Parathyroid adenoma (tissue), 2 donors: Measurements from ENCODE around the gene ADCYAP1R1.

ENCODE experiments used
- H2AFZ ChIP-seq: fragments of 300-600 bp; sonication (generic); one replicate; pipeline ENCODE4 v1.7.0; 2017; ENCODE audit warnings: antibody characterized with exemption, mild to moderate bottlenecking
- H3K27ac ChIP-seq: fragments of 300-600 bp; sonication (generic); one replicate; pipeline ENCODE4 v1.7.0; 2017
- H3K27me3 ChIP-seq: fragments of 300-600 bp; sonication (generic); one replicate; pipeline ENCODE4 v1.7.0; 2017; ENCODE audit warnings: low read length; ENCODE audit not compliant: control insufficient read depth, insufficient read depth
- H3K36me3 ChIP-seq: fragments of 300-600 bp; sonication (generic); one replicate; pipeline ENCODE4 v1.7.0; 2017; ENCODE audit warnings: low read length; ENCODE audit not compliant: control insufficient read depth, insufficient read depth
- H3K4me1 ChIP-seq: fragments of 300-600 bp; sonication (generic); one replicate; pipeline ENCODE4 v1.7.0; 2017; ENCODE audit warnings: control low read depth
- H3K4me2 ChIP-seq: fragments of 300-600 bp; sonication (generic); one replicate; pipeline ENCODE4 v1.7.0; 2017; ENCODE audit warnings: low read length
- H3K4me3 ChIP-seq: fragments of 300-600 bp; sonication (generic); one replicate; pipeline ENCODE4 v1.7.0; 2017; ENCODE audit warnings: low read depth, low read length
- H3K79me2 ChIP-seq: fragments of 300-600 bp; sonication (generic); one replicate; pipeline ENCODE4 v1.7.0; 2017; ENCODE audit warnings: control low read depth
- H3K9ac ChIP-seq: fragments of 300-600 bp; sonication (generic); one replicate; pipeline ENCODE4 v1.7.0; 2017; ENCODE audit warnings: mild to moderate bottlenecking
- H3K9me3 ChIP-seq: fragments of 300-600 bp; sonication (generic); one replicate; pipeline ENCODE4 v1.7.0; 2017; ENCODE audit warnings: low read length; ENCODE audit not compliant: control insufficient read depth
- TF ChIP-seq, protein P1 (sequence below): fragments of 300-600 bp; sonication (generic); IDR thresholded peaks from one replicate; pipeline ENCODE4 v1.7.0; 2017; ENCODE audit warnings: antibody characterized with exemption, mild to moderate bottlenecking
- donor health status: primary hyperparathyroidism.

The ADCYAP1R1 gene

DNA sequence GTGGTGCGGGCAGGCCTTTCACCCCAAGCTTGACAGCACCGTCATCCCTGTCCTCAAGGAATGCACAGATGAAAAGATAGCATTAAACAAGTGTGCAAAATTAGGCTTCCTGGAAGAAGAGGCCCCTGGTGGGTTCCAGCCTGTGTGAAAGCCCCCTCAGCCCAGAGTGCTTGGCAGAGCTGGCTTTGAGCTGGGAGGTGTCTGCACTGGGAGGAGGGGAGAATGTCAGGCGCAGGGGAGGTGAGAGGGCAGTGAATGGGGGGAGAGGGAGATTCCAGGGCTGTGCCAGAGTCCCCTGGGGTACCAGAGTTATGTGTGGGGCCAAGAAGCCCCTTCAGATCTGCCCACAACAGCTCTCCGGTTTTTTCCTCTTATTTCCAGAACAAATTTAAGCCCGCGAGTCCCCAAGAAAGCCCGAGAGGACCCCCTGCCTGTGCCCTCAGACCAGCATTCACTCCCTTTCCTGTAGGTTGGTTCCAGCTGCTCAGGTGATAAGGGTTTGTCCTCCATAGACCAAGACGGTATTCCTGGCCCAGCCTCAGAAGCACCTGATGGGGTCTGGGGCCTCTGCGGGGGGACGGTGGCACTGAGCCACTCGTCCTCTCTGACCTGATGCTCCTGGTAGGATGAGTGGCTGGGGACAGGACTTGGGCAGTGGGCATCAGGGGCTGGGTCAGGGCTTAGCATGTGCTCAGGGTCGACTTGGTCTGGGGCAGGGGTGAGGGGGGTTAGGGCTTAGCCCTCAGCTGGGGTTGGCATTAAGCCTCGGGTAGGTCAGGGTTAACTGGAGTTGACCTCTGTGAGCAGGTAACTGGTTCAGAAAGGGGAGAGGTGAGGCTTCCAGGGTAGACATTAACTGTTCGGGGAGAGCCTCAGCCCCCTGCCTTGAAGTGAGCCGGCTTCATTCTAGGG lies 43.4 kb downstream of the ADCYAP1R1 start:
- Histone ChIP-seq H2AFZ (no peak overlapping the region), H3K27me3 (no peaks in the 10 kb centered on the region), H3K36me3 (no peaks in the 10 kb centered on the region), H3K27ac (no peak overlapping the region), H3K4me3 (no peak overlapping the region), H3K4me2 (no peak overlapping the region), H3K9me3 (no peaks in the 10 kb centered on the region), H3K9ac (no peak overlapping the region), H3K79me2 (no peaks in the 10 kb centered on the region), H3K4me1 (no peaks in the 10 kb centered on the region)
- TF ChIP-seq, protein P1, sequence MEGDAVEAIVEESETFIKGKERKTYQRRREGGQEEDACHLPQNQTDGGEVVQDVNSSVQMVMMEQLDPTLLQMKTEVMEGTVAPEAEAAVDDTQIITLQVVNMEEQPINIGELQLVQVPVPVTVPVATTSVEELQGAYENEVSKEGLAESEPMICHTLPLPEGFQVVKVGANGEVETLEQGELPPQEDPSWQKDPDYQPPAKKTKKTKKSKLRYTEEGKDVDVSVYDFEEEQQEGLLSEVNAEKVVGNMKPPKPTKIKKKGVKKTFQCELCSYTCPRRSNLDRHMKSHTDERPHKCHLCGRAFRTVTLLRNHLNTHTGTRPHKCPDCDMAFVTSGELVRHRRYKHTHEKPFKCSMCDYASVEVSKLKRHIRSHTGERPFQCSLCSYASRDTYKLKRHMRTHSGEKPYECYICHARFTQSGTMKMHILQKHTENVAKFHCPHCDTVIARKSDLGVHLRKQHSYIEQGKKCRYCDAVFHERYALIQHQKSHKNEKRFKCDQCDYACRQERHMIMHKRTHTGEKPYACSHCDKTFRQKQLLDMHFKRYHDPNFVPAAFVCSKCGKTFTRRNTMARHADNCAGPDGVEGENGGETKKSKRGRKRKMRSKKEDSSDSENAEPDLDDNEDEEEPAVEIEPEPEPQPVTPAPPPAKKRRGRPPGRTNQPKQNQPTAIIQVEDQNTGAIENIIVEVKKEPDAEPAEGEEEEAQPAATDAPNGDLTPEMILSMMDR: no peak

DNA sequence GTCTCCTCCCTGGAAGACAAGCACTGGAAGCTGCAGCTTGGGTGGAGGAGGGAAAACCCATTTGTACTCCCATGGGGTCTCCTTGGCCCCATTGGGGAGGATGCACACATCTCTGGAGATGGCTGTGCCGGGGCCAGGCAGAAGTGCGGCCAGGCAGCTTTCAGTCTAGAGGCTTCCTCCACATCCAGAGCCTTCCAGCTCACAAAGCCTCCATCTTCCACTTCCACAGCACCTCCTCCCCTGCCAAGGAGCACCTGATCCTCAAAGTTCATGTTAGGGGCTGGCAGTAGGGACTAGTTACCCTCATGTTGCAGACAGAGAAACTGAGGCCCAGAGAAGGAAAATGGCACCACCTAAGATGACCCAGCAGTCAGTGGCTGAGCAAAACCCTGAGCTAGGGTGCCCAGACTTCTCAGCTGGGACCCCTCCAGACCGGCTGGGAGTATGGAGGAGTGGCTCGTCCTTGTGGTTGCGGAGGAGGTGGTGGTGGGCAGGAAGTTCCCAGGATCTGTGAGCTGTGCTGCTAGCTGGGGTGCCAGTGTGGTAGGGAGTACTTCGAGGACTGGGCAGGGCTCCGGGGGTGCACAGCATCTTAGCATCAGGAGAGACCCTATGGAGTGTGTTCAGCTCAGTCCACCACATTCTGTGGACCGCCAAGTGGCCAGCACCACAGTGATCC lies 44.2 kb downstream of the ADCYAP1R1 start:
- Histone ChIP-seq H3K4me3 (no peak overlapping the region), H3K9ac (no peak overlapping the region), H3K79me2 (no peaks in the 10 kb centered on the region), H3K9me3 (no peaks in the 10 kb centered on the region), H3K36me3 (no peaks in the 10 kb centered on the region), H3K27me3 (no peaks in the 10 kb centered on the region), H2AFZ (no peak overlapping the region), H3K27ac (no peak overlapping the region), H3K4me1 (no peaks in the 10 kb centered on the region), H3K4me2 (no peak overlapping the region)
- TF ChIP-seq, protein P1: no peak

DNA sequence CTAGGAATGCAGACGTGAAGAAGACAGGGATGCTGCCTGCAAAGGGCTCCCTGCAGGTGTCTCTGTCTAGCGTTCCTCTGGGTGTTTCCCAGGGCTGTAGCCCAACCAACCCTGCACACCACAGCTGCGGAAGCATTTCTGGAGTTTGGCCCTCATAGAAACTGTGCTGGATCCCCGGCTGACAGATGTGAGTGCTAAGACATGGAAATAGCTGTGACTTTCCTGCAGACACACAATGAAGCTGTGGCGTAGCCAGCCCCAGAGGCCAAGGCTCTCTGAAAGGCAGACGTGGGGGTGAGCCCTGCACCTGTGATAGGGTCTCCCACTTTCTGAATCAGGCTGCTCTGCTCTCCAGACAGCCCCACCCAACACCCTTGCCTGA lies 44.8 kb downstream of the ADCYAP1R1 start:
- no peaks in the 10 kb centered on the region for H3K36me3 ChIP-seq
- no peaks in the 10 kb centered on the region for H3K27me3 ChIP-seq
- no peaks in the 10 kb centered on the region for H3K79me2 ChIP-seq
- no peak overlapping the region for H3K4me3 ChIP-seq
- TF ChIP-seq, protein P1: no peak
- no peaks in the 10 kb centered on the region for H3K9me3 ChIP-seq
- no peak overlapping the region for H3K27ac ChIP-seq
- H3K4me1 ChIP-seq: no peaks in the 10 kb centered on the region
- H2AFZ ChIP-seq: no peak overlapping the region
- no peak overlapping the region for H3K4me2 ChIP-seq
- no peak overlapping the region for H3K9ac ChIP-seq

DNA sequence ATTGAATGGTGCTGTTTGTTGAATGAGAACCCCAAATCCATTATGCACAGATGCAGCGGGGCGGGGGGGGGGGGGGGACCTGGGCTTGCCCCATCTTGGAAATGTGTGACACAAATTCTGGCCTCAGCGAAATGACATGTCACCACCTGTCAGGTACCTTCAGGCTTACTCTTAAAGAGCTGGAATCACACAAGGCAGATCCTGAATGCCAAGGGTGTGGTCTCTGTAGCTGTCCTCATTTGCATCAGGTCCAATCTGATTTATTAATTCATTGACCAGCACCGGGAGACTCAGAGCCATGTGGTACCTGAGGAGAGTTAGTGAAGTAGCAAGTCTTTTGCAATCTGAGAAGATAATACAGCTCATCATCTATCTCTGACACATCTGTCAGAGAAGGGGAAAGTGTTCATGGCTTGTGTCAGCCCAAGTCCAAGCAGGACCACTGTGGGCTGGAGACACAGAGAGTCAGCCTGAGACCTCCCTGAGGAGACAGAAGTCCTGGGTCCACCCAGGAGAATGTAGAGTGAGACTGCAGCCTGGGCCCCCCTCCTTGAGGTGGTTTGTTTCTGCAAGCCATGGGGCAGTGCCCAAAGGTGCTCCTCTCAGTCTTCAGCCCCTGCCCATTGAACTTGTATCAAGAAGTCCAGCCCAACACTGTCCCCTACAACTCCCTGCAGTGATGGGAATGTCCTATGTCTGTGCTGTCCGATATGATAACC lies 46.7 kb downstream of the ADCYAP1R1 start:
- Histone ChIP-seq H3K79me2 (no peaks in the 10 kb centered on the region), H3K9me3 (no peaks in the 10 kb centered on the region), H3K9ac (no peak overlapping the region), H3K36me3 (no peaks in the 10 kb centered on the region), H3K4me2 (no peak overlapping the region), H3K27me3 (no peaks in the 10 kb centered on the region), H3K4me1 (no peaks in the 10 kb centered on the region), H3K4me3 (no peak overlapping the region), H3K27ac (no peak overlapping the region), H2AFZ (no peak overlapping the region)
- TF ChIP-seq, protein P1: no peak
